ENCODE data around the gene TRIO. TPM values are rescaled to one million over a fixed set of nuclear protein-coding genes. Genes with fewer than 3 reads are reported as not detected.

The TRIO gene
- total RNA-seq, 1 experiment from 2014 or later, result 88.8 TPM

GRCh38 chr5:14556015-14556414 lies 412.9 kb downstream of the TRIO start:
- TF ChIP-seq FOXP4 (CRISPR knock-in tag; IDR thresholded peaks at IDR 0.05) (no peak), IRF2 (CRISPR knock-in tag; IDR thresholded peaks at IDR 0.05; ENCODE audit: borderline replicate concordance, low read depth) (no peak), ZNF416 (CRISPR knock-in tag; IDR thresholded peaks at IDR 0.05) (no peak), SP1 (CRISPR knock-in tag; conservative IDR thresholded peaks at IDR 0.05) (no peak), SMAD3 (CRISPR knock-in tag; IDR thresholded peaks at IDR 0.05; ENCODE audit: borderline replicate concordance) (no peak), ZNF263 (CRISPR knock-in tag; IDR thresholded peaks at IDR 0.05; ENCODE audit: low read depth) (no peak), SOX15 (CRISPR knock-in tag; IDR thresholded peaks at IDR 0.05) (no peak), PREB (CRISPR knock-in tag; IDR thresholded peaks at IDR 0.05; ENCODE audit: borderline replicate concordance) (no peak), USF2 (CRISPR knock-in tag; IDR thresholded peaks at IDR 0.05) (no peak), ZNF232 (CRISPR knock-in tag; IDR thresholded peaks at IDR 0.05) (no peak), JUN (CRISPR knock-in tag; IDR thresholded peaks at IDR 0.05) (no peak), ATF1 (CRISPR knock-in tag; IDR thresholded peaks at IDR 0.05) (no peak), ZSCAN18 (CRISPR knock-in tag; IDR thresholded peaks at IDR 0.05) (no peak), ZBTB43 (CRISPR knock-in tag; IDR thresholded peaks at IDR 0.05) (no peak), E2F5 (CRISPR knock-in tag; IDR thresholded peaks at IDR 0.05) (no peak), HMGXB4 (CRISPR knock-in tag; IDR thresholded peaks at IDR 0.05) (no peak), NFATC4 (CRISPR knock-in tag; IDR thresholded peaks at IDR 0.05) (no peak)
- Mint-ChIP-seq H3K27ac (no peak overlapping the region), H3K36me3 (no peaks in the 10 kb centered on the region), H3K9me3 (0 out of 2 replicates have a peak, but pooled peaks cover 4% of the 10 kb centered on the region), H3K4me3 (no peak overlapping the region), H3K27me3 (ENCODE audit: low read depth) (peaks cover 2% of the 10 kb centered on the region; the same call in 1 of the 2 replicates), H3K4me1 (no peaks in the 10 kb centered on the region)
- ChIA-PET POLR2A (no interaction called here), CTCF (interaction anchor here (0.9 kb wide), 1 partner anchor 93 kb away, joined by 3 read pairs; no protein-coding TSS in a partner anchor)
- ATAC-seq (no peak), DNase-seq (ENCODE audit: low spot score) (no peak)
